ENCODE results near the gene TBC1D4.

TBC1D4 gene

GRCh38 chr13:75384879-75385707 is 96.9 kb downstream of the TBC1D4 start:
- DNase-seq = no peak

GRCh38 chr13:75383064-75383715 is 98.8 kb downstream of the TBC1D4 start:
- no peak for DNase-seq

- DNase-seq = no peak
Measured at GRCh38 chr13:75378301-75378700, 103.7 kb downstream of the TBC1D4 start.

- no peak for DNase-seq
Measured at GRCh38 chr13:75376792-75377402, 105.1 kb downstream of the TBC1D4 start.

- DNase-seq = no peak
Measured at GRCh38 chr13:75375329-75375728, 106.6 kb downstream of the TBC1D4 start.

- DNase-seq = no peak
Measured at GRCh38 chr13:75373988-75374387, 108.0 kb downstream of the TBC1D4 start.

- DNase-seq = no peak
Measured at GRCh38 chr13:75372923-75373841, 108.8 kb downstream of the TBC1D4 start.

- no peak for DNase-seq
Measured at GRCh38 chr13:75372517-75372916, 109.5 kb downstream of the TBC1D4 start.

- DNase-seq = no peak
Measured at GRCh38 chr13:75371203-75371602, 110.8 kb downstream of the TBC1D4 start.

GRCh38 chr13:75370774-75371173 is 111.2 kb downstream of the TBC1D4 start:
- DNase-seq = no peak

- no peak for DNase-seq
Measured at GRCh38 chr13:75369981-75370380, 112.0 kb downstream of the TBC1D4 start.

- no peak for DNase-seq
Measured at GRCh38 chr13:75368167-75368566, 113.8 kb downstream of the TBC1D4 start.

GRCh38 chr13:75366380-75367280 is 115.3 kb downstream of the TBC1D4 start:
- no peak for DNase-seq

- no peak for DNase-seq
Measured at GRCh38 chr13:75365724-75366173, 116.2 kb downstream of the TBC1D4 start.

GRCh38 chr13:75364131-75364713 is 117.7 kb downstream of the TBC1D4 start:
- DNase-seq = no peak

- DNase-seq = no peak
Measured at GRCh38 chr13:75363371-75363770, 118.6 kb downstream of the TBC1D4 start.

- DNase-seq = no peak
Measured at GRCh38 chr13:75362026-75362425, 119.9 kb downstream of the TBC1D4 start.

- DNase-seq = no peak
Measured at GRCh38 chr13:75360170-75360569, 121.8 kb downstream of the TBC1D4 start.

- no peak for DNase-seq
Measured at GRCh38 chr13:75359266-75359665, 122.7 kb downstream of the TBC1D4 start.

GRCh38 chr13:75357576-75358289 is 124.2 kb downstream of the TBC1D4 start:
- peak; percentile 43 to 48 for DNase-seq

- no peak for DNase-seq
Measured at GRCh38 chr13:75356421-75356820, 125.5 kb downstream of the TBC1D4 start.

All from activated CD4-positive, alpha-beta T cell treated with anti-CD3 and anti-CD28 coated beads, Interleukin-2, amount 50 U/mL, for 4 hours (primary cell).